HG02623 (cell line): ENCODE results near the gene NRBF2.
"Not testable (repeated sequence)": the region's sequence is repeated elsewhere in the genome, so short reads cannot be mapped to it uniquely, and the experiment has no call there.

Experiments
- ATAC-seq: cut with Tn5 transposase; IDR thresholded peaks from one replicate; pipeline ENCODE4 v1.9.1; 2021; ENCODE audit warnings: moderate library complexity; ENCODE audit not compliant: unreplicated experiment

Gene NRBF2

DNA sequence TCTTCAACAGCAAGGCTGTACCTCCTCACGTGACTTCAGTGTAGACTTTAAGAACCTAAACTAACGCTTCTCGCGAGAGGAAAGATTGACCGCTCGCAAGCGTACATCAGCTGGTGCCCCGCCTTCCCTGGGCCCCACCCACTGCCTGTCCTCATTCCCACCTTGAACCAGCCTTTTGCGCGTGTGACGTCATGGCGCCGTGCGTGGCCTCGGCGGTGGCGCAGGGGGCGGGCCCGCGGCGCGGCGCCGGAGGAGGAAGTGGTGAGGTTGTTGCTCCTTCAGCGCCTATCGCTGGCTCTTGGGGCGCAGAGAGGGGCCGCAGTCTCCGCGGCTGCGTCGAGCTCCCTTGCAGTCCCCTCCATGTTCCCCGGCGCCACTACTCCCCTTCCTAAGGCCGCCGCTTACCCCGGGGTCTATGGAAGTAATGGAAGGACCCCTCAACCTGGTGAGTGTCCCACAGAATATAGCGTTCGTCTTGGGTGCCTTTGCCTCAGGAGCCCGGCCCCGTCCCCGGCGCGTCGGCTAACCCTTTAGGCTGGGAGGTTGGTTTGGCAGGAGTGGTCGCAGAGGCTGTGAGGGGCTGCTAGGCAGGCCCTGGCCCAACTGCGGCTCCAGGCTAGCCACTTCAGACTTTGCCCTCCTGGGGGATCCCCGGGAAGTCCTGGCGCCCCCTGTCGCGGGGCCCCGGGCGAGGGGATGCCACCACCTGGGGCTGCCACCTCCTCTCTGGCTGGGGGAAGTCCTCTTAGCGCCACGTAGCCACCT lies at the start of gene NRBF2:
TSS of gene NRBF2 (plus strand) at position 273 of the 765 bp plus-strand sequence. CDS start at position 416, 143 bp downstream.
- ATAC-seq, result peak; percentile 95

DNA sequence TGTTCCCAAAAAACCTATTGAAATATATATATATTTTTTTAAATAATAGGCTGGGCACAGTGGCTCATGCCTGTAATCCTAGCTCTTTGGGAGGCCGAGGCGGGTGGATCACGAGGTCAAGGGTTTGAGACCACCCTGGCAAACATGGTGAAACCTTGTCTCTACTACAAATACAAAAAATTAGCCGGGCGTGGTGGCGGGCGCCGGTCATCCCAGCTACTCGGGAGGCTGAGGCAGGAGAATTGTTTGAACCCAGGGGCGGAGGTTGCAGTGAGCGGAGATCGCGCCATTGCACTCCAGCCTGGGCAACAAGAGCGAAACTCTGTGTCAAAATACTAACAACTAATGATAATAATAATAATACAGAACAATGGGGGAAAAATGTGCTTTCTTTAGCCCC lies 49.7 kb upstream of the NRBF2 start:
- not testable (repeated sequence) for ATAC-seq

DNA sequence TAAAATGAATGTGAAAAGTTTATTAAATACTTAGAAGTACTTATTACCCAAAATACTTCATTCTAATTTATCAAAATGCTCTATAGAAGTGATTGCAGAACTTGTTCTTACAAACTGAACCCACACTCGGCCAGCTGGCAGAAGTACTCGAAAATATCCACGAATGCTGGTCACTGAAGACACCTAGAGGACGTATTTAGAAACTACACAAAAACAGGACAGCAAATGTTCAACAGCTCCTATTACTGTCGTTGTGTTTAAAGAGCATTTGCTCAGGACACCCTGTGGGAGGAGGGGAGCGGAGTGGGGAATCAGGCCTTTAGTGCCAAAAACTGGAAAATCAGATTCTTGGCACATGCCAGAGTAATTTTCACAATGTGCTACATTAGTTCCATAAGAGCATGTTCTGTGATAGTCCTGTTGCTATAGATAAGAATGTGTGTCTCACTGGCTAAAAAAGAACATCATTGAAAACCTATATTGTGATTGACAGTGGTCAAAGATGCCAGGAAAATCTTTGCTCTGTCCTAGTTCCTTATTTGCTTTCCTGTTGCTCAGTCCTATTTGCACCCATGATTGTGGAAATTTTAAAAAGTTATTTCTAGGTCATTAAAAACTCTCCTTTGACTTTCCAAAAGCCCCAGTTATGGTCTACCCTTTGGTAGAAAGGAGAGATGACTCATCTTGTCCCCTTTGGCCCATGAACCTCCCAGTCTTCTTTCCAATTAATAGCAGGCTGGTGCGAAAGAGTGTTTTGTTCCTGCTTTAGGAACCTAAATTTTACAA lies 49.0 kb upstream of the NRBF2 start:
- ATAC-seq, result peak; percentile 88

DNA sequence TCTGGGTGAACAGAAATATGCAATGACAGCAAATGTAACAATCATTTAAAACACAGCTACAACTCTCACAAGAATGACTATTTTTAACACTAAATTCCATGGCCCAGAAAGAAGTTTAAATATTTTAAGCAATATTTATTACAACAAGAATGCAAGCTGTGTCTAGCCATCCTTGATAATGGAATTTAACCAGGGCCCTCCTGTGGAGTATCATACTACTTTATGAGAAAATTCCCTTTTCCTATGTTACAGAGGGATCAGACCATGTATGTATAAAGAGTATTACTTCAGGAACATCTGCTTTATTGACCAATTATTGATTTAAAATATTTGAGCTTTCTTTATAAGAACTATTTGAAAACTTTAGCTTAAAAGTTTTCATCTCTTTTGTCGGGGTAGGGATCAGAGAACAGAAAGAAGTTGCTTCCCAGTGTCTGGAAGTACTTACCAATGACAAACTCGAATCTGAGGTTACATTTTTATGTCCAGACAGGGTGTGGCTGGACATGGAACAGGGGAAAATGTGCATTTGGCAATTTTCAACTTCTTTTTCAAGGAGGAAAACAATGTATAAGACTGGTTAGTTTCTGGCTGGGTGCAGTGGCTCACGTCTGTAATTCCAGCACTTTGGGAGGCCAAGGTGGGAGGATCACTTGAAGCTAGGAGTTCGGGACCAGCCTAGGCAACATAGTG lies 48.3 kb upstream of the NRBF2 start:
- no peak for ATAC-seq

DNA sequence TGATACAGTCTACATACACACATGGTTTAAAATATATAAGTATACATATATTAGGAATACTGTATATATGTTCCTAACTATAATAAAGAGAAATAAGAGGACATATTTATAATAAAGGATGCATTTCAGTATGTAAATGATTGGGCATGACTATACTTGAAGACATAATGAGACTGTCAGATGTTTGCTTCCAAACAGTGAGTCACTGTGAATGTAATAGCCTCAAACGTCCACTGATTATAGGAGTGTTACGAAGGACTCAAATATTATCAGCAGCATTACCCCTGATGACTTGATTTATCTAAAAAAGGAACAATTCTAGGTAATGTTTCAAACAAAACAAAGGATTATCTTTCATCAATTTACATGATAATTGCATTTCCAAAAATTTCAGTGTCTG lies 39.9 kb upstream of the NRBF2 start:
- ATAC-seq, result no peak

DNA sequence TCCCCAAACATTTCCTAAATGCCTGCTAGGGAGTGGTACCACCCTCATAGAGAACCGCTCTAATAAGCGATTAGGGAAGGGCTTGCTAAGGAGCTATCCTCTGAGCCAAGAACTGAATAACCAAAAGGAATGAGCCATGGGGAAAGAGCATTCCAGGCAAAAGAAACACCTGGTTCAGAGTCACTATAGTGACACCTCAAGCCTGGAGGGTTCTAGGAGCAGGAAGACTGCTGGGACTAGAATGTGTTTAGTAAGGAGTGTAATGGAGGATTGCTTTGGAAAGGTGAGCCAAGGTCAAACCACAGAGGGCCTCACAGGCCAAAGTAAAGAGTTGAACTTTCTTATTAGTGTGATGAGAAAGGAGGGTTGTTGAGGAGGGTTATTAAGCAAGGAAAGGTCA lies 38.7 kb upstream of the NRBF2 start:
- no peak for ATAC-seq

DNA sequence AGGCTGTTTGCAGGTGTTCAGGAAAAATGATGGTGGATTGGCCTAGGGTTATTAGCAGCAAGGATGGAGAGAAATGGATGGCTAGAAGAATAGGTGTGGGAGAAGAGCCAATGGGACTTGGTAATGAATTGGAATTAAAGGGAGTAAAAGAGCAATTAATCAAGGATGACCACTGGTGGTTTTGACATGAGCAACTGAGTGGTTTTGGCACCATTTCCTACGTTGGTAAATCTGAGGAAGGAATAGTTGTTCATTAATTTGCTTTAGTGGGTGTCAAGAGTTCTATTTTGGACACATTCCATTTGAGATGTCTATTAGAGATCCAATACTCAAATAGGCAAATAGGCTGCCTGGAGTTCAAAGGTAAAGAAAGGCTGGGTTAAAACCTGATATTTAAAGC lies 38.2 kb upstream of the NRBF2 start:
- no peak for ATAC-seq

DNA sequence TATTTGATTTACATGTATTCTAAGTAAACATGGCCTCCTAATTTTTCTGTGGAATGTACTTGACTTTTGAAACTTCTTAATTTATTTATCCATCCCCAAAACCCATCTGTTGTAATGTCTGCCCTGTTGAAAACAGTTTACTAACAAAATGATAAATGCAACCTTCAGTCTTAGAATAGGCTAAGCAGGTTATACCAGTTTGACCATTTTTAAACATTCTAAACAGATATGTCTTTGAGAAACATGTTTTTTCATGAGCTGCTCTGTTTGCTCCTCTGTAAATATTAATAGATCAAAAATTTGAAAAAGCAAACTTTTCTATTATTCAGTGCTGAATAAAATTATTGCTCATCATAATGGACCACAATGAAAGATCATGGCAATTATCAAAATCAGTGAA lies 33.4 kb upstream of the NRBF2 start:
- ATAC-seq, result no peak

DNA sequence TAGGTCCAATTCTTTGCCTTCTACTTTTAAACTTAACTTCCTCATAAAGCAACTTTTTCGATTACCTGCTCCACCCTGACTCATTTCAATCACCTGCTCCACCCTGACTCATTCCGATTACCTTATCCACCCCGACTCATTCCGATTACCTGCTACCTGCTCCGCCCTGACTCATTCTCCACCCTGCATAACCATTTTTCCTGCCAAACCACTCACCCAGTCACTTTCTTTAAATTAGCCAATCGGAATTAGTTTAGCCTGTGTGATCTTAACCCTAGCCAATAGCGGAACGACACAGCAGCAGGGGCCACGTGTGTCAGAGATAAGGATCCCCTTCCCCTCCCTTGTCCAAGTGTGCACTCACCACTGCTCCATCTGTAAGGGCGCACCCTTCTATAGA lies 32.0 kb upstream of the NRBF2 start:
- not testable (repeated sequence) for ATAC-seq

DNA sequence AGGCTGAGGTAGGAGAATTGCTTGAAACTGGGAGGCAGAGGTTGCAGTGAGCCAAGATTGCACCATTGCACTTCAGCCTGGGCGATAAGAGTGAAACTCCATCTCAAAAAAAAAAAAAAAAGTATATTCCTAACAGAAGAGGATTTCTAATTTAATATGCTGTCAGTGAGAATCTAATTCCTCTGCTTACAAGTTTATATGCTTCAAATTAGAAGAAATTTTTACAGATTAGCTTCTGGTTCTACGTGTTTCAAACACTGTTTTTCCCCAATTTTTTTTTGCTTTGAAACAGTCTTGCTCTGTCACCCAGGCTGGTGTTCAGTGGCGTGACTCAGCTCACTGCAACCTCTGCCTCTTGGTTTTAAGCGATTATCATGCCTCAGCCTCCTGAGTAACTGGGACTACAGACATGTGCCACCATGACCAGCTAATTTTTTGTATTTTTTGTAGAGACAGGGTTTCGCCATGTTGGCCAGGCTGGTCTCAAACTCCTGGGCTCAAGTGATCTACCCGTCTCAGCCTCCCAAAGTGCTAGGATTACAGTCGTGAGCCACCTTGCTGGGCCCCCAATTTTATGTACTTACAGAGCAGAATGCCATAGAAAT lies 30.7 kb upstream of the NRBF2 start:
- ATAC-seq, result not testable (repeated sequence)

DNA sequence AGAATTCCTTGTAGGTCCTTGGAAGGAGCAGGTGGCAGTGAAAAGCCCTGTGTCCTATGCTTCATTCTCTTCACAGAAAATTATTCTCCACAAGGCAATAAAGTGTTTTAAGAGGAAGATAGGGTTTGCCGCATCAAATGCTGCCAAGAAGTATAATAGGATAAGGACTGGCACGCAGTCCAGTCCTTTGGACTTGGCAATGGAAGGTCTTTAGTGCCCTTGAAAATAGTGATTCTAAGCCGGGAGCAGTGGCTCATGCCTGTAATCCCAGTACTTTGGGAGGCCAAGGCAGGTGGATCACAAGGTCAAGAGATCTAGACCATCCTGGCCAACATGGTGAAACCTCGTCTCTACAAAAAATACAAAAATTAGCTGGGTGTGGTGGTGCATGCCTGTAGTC lies 29.9 kb upstream of the NRBF2 start:
- ATAC-seq, result not testable (repeated sequence)

DNA sequence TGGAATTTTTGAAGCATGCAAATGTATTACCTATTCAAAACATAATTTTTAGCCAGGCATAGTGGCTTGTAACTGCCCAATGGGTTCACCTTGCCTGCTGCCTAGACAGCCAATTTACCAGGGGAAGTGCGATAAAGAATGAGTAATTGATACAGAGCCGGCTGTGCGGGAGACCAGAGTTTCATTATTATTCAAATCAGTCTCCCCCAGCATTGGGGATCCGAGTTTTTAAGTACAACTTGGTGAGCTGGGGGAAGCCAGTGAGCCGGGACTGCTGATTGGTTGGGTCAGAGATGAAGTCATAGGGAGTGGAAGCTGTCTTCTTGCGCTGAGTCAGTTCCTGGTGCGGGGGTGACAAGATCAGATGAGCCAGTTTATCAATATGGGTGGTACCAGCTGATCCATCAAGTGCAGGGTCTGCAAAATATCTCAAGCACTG lies 29.1 kb upstream of the NRBF2 start:
- no peak for ATAC-seq

DNA sequence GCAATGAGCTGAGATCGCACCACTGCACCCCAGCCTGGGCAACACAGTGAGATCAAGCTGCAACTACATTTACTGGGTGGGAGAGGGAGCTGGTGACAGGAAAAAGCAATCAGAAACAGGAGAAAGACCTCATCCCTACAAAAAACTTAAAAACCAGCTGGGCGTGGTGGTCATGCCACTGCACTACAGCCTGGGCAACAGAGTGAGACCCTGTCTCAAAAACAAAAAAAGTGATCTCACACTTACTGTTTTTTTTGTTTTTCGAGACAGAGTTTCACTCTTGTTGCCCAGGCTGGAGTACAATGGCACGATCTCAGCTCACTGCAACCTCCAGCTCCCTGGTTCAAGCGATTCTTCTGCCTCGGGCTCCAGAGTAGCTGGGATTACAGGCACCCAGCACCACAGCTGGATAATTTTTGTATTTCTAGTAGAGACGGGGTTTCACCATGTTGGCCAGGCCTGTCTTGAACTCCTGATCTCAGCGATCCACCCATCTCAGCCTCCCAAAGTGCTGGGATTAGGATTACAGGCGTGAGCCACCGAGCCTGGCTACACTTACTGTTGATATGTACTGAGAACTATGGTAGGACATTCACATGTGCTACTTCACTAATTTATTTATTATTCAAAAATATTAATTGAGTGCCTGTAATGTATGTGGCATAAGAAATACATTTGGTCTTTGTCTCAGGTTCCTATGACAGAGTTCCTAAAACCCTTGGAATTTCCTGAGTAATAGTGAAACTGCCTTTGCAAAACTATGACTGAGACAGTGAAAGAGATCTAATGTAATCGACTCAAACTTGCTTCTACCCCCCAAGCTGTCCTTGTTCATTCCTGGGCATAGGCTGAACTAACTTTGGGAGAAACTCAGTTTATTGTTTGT lies 27.7 kb upstream of the NRBF2 start:
- no peak for ATAC-seq

DNA sequence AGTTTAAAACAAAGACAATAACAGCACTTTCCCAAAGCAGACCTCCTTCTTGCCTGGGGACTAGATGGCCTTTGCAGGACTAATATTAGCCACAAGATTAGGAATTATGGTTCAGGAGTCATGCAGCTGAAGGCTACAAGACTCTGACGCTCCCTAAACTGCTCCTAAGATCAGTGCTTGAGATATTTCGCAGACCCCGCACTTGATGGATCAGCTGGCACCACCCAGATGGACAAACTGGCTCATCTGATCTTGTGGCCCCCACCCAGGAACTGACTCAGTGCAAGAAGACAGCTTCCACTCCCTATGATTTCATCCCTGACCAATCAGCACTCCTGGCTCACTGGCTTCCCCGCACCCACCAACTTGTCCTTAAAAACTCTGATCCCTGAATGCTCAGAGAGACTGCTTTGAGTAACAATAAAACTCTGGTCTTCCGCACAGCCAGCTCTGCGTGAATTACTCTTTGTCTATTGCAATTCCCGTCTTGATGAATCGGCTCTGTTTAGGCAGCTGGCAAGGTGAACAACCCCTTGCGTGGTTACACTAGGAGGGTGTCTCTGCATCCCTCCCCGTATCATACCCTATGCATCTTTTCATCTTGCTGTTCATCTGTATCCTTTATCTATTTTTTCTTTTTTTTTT lies 26.9 kb upstream of the NRBF2 start:
- ATAC-seq, result no peak

DNA sequence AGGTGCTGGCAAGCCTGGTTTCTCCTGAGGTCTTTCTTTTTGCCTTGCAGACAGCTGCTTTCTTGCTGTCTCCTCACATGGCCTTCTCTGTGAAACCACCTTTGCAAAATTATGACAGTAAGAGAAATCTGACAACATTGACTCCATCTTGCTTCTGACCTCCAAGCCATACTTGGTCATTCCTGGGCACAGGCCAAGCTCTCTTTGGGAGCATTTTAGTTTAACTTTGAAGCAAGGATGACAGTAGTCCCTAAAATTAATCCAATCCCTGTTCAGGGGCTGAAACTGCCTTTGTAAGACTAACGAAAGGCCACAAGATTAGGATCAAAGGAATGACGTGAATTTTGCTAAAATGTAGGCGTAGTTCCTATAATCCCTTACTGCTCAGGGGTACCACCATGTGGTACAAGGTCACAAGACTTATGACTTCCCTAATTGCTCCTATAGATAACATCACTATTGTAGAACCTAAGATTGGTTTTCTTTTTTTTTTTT lies 25.1 kb upstream of the NRBF2 start:
- ATAC-seq, result no peak

DNA sequence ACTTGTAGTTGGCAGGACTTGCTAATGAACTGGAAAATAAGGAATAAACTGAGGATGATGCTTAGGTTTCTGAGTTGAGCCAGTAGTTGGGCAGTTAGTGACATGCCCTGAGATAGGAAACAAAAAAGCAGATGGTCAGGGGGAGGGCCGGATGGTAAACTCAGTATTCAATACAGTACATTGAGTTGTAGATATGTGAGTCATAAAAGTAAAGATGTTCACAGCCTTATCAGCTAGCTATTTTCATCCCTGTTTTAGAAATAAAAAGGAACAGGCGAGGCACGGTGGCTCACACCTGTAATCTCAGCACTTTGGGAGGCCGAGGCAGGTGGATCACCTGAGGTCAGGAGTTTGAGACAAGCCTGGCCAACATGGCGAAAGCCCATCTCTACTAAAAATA lies 22.2 kb upstream of the NRBF2 start:
- no peak for ATAC-seq

DNA sequence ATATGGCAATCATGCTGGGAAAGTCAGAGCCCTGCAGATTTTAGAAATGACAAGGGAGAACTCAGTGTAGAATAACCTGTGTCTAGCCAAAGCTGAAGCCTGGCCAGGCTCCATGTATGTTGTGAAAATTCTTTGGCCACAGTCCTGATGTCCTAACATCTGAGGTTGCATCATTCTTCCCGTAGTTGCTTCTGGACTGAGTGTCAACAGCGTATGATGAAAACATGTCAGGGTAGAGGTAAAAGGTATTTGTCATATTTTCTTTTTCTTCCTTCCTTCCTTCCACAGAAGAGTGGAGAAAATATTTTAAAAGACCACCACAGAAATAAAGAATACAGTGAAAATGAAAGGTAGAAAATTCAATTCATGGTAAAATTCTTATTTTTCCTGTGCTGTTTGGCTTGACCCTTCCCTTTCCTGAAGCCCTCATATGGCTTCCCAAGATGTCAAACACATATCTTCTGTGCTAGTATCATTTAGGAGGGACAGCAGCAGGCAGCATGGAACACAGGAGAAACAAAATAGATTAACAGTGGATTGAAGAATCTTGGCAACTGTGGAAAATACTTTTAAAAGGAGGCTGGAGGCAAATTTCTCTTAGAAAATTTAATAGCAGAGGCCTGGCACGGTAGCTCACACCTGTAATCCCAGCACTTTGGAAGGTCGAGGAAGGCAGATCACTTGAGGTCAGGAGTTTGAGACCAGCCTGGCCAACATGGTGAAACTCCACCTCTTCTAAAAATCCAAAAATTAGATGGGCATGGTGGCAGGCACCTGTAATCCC lies 18.9 kb upstream of the NRBF2 start:
- no peak for ATAC-seq

DNA sequence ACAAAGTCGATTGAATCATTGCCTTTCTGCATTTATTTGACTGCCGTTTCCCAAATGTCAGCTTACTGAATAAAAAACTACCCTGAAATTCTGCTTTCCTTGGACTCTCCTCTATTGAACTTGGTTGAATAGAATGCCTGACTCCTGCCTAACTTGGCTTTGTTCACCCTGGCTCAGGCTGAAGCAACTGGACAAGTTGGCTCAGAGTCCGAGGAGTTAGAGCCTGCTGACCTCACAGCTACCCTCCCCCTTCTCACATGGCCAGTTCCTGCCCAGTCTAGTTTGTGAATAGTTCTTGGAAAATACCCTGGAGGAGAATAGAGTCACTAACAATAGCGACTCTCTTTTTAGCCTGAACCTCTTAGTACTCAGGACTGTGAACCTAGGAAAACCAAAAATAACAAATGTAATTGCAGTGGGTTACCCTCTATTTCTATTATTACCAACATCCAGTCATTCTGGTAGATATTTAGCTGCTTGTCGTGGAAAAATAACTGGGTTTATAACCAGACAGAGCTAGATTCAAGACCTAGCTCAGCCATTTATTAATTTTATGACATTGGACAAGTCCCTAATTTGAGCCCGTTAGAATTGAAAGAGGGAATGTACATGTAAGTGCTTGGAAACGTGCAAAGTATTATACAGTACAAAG lies 17.3 kb upstream of the NRBF2 start:
- no peak for ATAC-seq
